GM13977 (cell line): ENCODE results near the gene ARHGAP12.

ENCODE experiments used
- DNase-seq: peaks from one replicate; pipeline ENCODE4 v3.0.0; 2012; ENCODE audit warnings: low spot score
- CTCF ChIP-seq: IDR thresholded peaks from 2 replicates; pipeline ENCODE4 v1.5.1; 2012; ENCODE audit warnings: mild to moderate bottlenecking, control low read depth; ENCODE audit not compliant: insufficient read depth; ENCODE audit errors: extremely low read depth, missing control alignments
- in situ Hi-C: fragments of 300-500 bp; cut with MboI; formaldehyde crosslinking; loops from one replicate; pipeline ENCODE4 v1.12.0; 2022; ENCODE audit warnings: low sequenced_read_pairs, low pct_unique_long_range_greater_than_20kb, mixed read lengths, inconsistent platforms; ENCODE audit not compliant: unreplicated experiment

Gene ARHGAP12

GRCh38 chr10:31887850-31888249 is 40.8 kb downstream of the ARHGAP12 start:
- no peak for DNase-seq
- no peak for TF ChIP-seq CTCF
- in situ Hi-C loops = no loop called here

GRCh38 chr10:31886885-31887284 is 41.7 kb downstream of the ARHGAP12 start:
- DNase-seq = no peak
- no peak for TF ChIP-seq CTCF
- in situ Hi-C loops = no loop called here

GRCh38 chr10:31885971-31886370 is 42.7 kb downstream of the ARHGAP12 start:
- in situ Hi-C loops = no loop called here
- DNase-seq = no peak

GRCh38 chr10:31884386-31884785 is 44.2 kb downstream of the ARHGAP12 start:
- no peak for TF ChIP-seq CTCF
- in situ Hi-C loops = no loop called here
- DNase-seq = no peak

More at GRCh38 chr10:31885971-31886370, 42.7 kb downstream of the ARHGAP12 start:
- no peak for TF ChIP-seq CTCF

- in situ Hi-C loops = no loop called here
- DNase-seq = no peak
- no peak for TF ChIP-seq CTCF
Measured at GRCh38 chr10:31883397-31883796, 45.2 kb downstream of the ARHGAP12 start.

- DNase-seq = no peak
- in situ Hi-C loops = no loop called here
- TF ChIP-seq CTCF = no peak
Measured at GRCh38 chr10:31878486-31878885, 50.1 kb downstream of the ARHGAP12 start.
